ACC112 (cell line): ENCODE measurements around the gene METTL4.
"Not testable (repeated sequence)": the region's sequence is repeated elsewhere in the genome, so short reads cannot be mapped to it uniquely, and the experiment has no call there.

ENCODE experiments used
- H2AFZ ChIP-seq: fragments of 200-600 bp; sonication (generic); one replicate; pipeline ENCODE4 v1.6.0; 2017; ENCODE audit warnings: antibody characterized with exemption, low read length; ENCODE audit not compliant: unreplicated experiment
- H3K27ac ChIP-seq: fragments of 200-600 bp; sonication (generic); 2 replicates; pipeline ENCODE4 v1.5.1; 2014; ENCODE audit warnings: low read depth, mild to moderate bottlenecking, antibody characterized with exemption, low read length, moderate library complexity
- H3K27me3 ChIP-seq: fragments of 200-600 bp; sonication (generic); 2 replicates; pipeline ENCODE4 v1.6.1; 2014; ENCODE audit warnings: mild to moderate bottlenecking, antibody characterized with exemption, low read length, moderate library complexity, mixed read lengths; ENCODE audit not compliant: insufficient read depth
- H3K36me3 ChIP-seq: fragments of 200-600 bp; sonication (generic); 2 replicates; pipeline ENCODE4 v1.6.1; 2016; ENCODE audit warnings: mild to moderate bottlenecking, antibody characterized with exemption, low read length, moderate library complexity, mixed read lengths; ENCODE audit not compliant: insufficient read depth
- H3K4me1 ChIP-seq: fragments of 200-600 bp; sonication (generic); one replicate; pipeline ENCODE4 v1.6.1; 2016; ENCODE audit warnings: low read length, mixed read lengths; ENCODE audit not compliant: insufficient read depth, unreplicated experiment, control insufficient read depth
- H3K4me3 ChIP-seq: fragments of 200-600 bp; sonication (generic); 2 replicates; pipeline ENCODE4 v1.5.1; 2014; ENCODE audit warnings: mild to moderate bottlenecking, low read depth, low read length
- H3K79me2 ChIP-seq: fragments of 200-600 bp; sonication (generic); one replicate; pipeline ENCODE4 v1.6.0; 2016; ENCODE audit warnings: low read length; ENCODE audit not compliant: control insufficient read depth, unreplicated experiment, insufficient read depth

METTL4 gene

GRCh38 chr18:2524794-2525198 is 46.5 kb downstream of the METTL4 start:
- not testable (repeated sequence) for H3K79me2 ChIP-seq, H3K4me1 ChIP-seq, H3K27me3 ChIP-seq, H3K36me3 ChIP-seq, H2AFZ ChIP-seq, H3K27ac ChIP-seq, H3K4me3 ChIP-seq

GRCh38 chr18:2522112-2522511 is 49.2 kb downstream of the METTL4 start:
- Histone ChIP-seq H3K4me1 (no peaks in the 10 kb centered on the region), H2AFZ (no peak overlapping the region), H3K4me3 (no peak overlapping the region), H3K79me2 (no peaks in the 10 kb centered on the region), H3K27ac (no peak overlapping the region), H3K27me3 (no peaks in the 10 kb centered on the region), H3K36me3 (no peaks in the 10 kb centered on the region)

- H3K4me1 ChIP-seq, result peaks cover 28% of the 10 kb centered on the region
- H3K36me3 ChIP-seq, result no peaks in the 10 kb centered on the region
- no peaks in the 10 kb centered on the region for H3K27me3 ChIP-seq
- no peak overlapping the region for H3K4me3 ChIP-seq
- H3K79me2 ChIP-seq, result no peaks in the 10 kb centered on the region
- H3K27ac ChIP-seq, result no peak overlapping the region
- H2AFZ ChIP-seq, result no peak overlapping the region
Measured at GRCh38 chr18:2518473-2518872, 52.8 kb downstream of the METTL4 start.

- Histone ChIP-seq H2AFZ (peak overlapping the region; percentile 69), H3K79me2 (no peaks in the 10 kb centered on the region), H3K4me1 (peaks cover 32% of the 10 kb centered on the region), H3K27ac (peak overlapping the region; percentile 96), H3K4me3 (peak overlapping the region; percentile 45; the same call in 1 of the 2 replicates), H3K27me3 (no peaks in the 10 kb centered on the region), H3K36me3 (no peaks in the 10 kb centered on the region)
Measured at GRCh38 chr18:2515908-2516625, 55.2 kb downstream of the METTL4 start.

GRCh38 chr18:2515171-2515787 is 56.0 kb downstream of the METTL4 start:
- H3K36me3 ChIP-seq, result no peaks in the 10 kb centered on the region
- no peaks in the 10 kb centered on the region for H3K27me3 ChIP-seq
- H3K4me1 ChIP-seq, result peaks cover 32% of the 10 kb centered on the region
- peak overlapping the region; percentile 96 for H3K27ac ChIP-seq
- H2AFZ ChIP-seq, result peak overlapping the region; percentile 43
- peak overlapping the region; percentile 45 for H3K4me3 ChIP-seq
- H3K79me2 ChIP-seq, result no peaks in the 10 kb centered on the region

GRCh38 chr18:2513616-2514015 is 57.7 kb downstream of the METTL4 start:
- Histone ChIP-seq H3K4me1 (peaks cover 32% of the 10 kb centered on the region), H3K36me3 (no peaks in the 10 kb centered on the region), H2AFZ (no peak overlapping the region), H3K27ac (0 out of 2 replicates have a peak overlapping the region, but pooled peaks have one; percentile 20), H3K4me3 (no peak overlapping the region), H3K79me2 (no peaks in the 10 kb centered on the region), H3K27me3 (no peaks in the 10 kb centered on the region)

GRCh38 chr18:2512059-2512458 is 59.2 kb downstream of the METTL4 start:
- Histone ChIP-seq H3K79me2 (no peaks in the 10 kb centered on the region), H3K4me1 (peaks cover 32% of the 10 kb centered on the region), H3K27ac (no peak overlapping the region), H3K4me3 (no peak overlapping the region), H3K36me3 (no peaks in the 10 kb centered on the region), H3K27me3 (no peaks in the 10 kb centered on the region), H2AFZ (no peak overlapping the region)

- no peak overlapping the region for H2AFZ ChIP-seq
Measured at GRCh38 chr18:2511451-2511850, 59.9 kb downstream of the METTL4 start.

GRCh38 chr18:2510416-2510815 is 60.9 kb downstream of the METTL4 start:
- H2AFZ ChIP-seq, result no peak overlapping the region
- H3K27ac ChIP-seq, result no peak overlapping the region
- H3K27me3 ChIP-seq, result no peaks in the 10 kb centered on the region
- no peaks in the 10 kb centered on the region for H3K79me2 ChIP-seq
- H3K4me1 ChIP-seq, result peaks cover 17% of the 10 kb centered on the region
- H3K4me3 ChIP-seq, result no peak overlapping the region
- H3K36me3 ChIP-seq, result no peaks in the 10 kb centered on the region

More at GRCh38 chr18:2511451-2511850, 59.9 kb downstream of the METTL4 start:
- Histone ChIP-seq H3K36me3 (no peaks in the 10 kb centered on the region), H3K79me2 (no peaks in the 10 kb centered on the region), H3K27ac (no peak overlapping the region), H3K27me3 (no peaks in the 10 kb centered on the region), H3K4me3 (no peak overlapping the region), H3K4me1 (peaks cover 27% of the 10 kb centered on the region)

- Histone ChIP-seq H3K4me1 (peaks cover 5% of the 10 kb centered on the region), H2AFZ (no peak overlapping the region), H3K36me3 (no peaks in the 10 kb centered on the region), H3K4me3 (no peak overlapping the region), H3K27ac (no peak overlapping the region), H3K79me2 (no peaks in the 10 kb centered on the region), H3K27me3 (no peaks in the 10 kb centered on the region)
Measured at GRCh38 chr18:2508678-2509077, 62.6 kb downstream of the METTL4 start.

- Histone ChIP-seq H3K79me2 (no peaks in the 10 kb centered on the region), H3K4me1 (peaks cover under 1% of the 10 kb centered on the region), H3K4me3 (no peak overlapping the region), H3K36me3 (no peaks in the 10 kb centered on the region), H3K27ac (no peak overlapping the region), H3K27me3 (no peaks in the 10 kb centered on the region), H2AFZ (no peak overlapping the region)
Measured at GRCh38 chr18:2508155-2508554, 63.1 kb downstream of the METTL4 start.
